Hematopoietic multipotent progenitor cell treated with erythropoietin and hydrocortisone succinate and interleukin-3 and kit ligand, for 17 days (in vitro differentiated cells): Measurements from ENCODE around the gene CENPVL1.
"Not testable (repeated sequence)": the region's sequence is repeated elsewhere in the genome, so short reads cannot be mapped to it uniquely, and the experiment has no call there.

Experiments
- DNase-seq: peaks from one replicate; pipeline ENCODE4 v3.0.0-alpha.2; 2015; ENCODE audit warnings: low spot score

The CENPVL1 gene

DNA sequence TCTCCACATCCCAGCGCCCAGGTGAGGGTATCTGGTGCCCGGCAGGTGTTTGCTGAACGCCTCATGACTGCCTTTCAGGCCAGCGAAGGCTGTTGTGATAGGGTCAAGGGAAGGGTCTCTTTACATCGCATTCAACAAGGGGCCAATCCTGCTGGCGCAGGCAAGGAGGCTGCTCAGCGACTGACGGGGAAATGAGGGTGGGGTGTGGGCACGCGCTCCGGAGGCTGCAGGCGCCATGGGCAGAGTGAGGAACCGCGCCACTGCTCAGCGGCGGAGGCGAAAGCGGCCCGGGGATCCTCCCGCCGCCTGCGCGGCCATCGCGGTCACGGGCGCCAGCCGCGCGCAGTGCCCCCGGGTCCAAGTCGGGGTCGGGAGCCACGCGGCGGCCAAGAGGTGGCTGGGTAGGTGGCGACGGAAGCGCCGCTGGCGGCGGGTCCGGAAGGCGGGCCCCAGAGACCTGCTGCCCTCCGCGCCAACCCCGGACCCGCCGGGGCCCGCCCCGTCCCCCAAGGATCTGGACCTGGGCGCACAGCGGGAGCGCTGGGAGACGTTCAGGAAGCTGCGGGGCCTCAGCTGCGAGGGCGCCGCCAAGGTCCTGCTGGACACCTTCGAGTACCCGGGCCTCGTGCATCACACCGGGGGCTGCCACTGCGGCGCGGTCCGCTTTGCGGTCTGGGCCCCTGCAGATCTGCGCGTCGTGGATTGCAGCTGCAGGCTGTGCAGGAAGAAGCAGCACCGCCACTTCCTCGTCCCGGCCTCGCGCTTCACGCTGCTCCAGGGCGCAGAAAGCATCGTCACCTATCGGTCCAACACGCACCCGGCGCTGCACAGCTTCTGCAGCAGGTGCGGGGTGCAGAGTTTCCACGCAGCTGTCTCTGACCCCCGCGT lies at the start of gene CENPVL1:
Gene CENPVL1 (plus strand): TSS at position 236 of the 888 bp plus-strand sequence. CDS start 0 bp downstream, at position 236.
- not testable (repeated sequence) for DNase-seq

DNA sequence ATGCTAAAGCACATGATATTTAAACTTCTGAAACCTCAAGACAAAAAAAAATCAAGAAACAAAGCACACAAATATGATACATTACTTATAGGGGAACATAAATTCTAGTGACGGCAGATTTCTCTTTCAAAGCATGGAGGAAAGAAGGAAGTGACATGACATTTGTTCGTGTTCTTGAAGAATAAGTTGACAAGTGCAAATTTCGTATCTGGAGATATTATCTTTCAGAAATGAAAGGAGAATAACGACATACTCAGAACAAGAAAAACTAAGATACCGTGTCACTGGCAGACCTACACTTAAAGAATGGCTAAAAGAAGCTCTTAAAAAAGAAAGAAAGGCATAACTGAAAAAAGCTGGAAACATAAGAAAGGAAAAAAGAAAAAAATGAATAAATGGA lies 44.3 kb upstream of the CENPVL1 start:
- DNase-seq = no peak

DNA sequence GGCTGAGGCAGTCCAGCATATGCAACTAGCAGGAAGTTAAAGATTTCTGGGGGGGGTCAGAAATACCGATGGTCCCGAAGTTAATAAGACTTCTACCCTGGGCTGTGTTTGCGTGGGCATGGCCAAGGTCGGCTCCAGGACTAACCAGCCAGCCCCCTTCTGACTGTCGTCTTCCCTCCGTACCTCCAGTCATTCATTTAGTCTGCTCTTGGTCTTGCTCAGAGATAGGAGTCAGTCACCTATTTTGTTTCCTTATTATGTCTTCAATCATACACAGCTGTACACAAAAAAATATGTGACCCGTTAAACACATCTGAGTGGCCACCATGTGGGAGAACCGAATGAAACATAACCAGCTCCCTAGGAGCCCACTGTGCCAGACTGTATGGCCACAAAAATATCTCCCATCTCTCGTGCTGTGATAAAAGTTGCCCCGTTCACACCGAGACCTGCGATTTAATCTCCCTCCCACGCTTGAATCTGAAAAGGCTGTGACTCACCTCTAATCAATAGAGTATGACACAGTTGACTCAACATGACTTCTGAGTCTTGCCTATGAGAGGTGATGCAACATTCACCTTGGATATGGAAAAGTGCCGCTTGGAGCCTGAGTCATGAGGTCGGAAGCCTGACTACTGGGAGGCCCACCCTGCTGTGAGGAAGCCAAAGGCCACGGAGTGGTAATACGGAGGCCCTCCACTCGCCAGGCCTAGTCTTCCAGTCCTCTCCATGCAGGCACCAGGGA lies 30.5 kb upstream of the CENPVL1 start:
- not testable (repeated sequence) for DNase-seq

DNA sequence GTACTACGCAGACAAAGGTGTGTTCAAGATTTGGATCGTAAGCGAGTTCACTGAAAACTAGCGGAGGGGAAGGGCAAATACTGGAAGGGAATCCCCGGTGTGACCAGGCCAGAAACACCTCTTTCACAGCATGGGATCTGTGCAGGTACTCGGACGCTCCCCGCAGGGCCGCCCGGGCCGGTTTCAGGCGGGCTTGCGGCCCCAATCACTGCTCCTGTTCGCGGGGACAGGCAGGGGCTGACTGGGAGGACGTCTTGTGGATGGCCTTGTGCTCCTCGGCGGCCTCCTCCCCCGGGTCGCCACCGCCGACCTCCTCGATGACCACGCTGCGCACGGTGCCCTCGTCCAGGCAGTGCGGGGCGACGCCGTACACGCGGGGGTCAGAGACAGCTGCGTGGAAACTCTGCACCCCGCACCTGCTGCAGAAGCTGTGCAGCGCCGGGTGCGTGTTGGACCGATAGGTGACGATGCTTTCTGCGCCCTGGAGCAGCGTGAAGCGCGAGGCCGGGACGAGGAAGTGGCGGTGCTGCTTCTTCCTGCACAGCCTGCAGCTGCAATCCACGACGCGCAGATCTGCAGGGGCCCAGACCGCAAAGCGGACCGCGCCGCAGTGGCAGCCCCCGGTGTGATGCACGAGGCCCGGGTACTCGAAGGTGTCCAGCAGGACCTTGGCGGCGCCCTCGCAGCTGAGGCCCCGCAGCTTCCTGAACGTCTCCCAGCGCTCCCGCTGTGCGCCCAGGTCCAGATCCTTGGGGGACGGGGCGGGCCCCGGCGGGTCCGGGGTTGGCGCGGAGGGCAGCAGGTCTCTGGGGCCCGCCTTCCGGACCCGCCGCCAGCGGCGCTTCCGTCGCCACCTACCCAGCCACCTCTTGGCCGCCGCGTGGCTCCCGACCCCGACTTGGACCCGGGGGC lies 28.2 kb upstream of the CENPVL1 start:
- not testable (repeated sequence) for DNase-seq

DNA sequence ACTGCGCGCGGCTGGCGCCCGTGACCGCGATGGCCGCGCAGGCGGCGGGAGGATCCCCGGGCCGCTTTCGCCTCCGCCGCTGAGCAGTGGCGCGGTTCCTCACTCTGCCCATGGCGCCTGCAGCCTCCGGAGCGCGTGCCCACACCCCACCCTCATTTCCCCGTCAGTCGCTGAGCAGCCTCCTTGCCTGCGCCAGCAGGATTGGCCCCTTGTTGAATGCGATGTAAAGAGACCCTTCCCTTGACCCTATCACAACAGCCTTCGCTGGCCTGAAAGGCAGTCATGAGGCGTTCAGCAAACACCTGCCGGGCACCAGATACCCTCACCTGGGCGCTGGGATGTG lies 27.6 kb upstream of the CENPVL1 start, which contains the start of gene CENPVL2:
Gene CENPVL2 (minus strand): TSS at position 112 of the 343 bp plus-strand sequence. CDS start 0 bp downstream, at position 112.
- not testable (repeated sequence) for DNase-seq

DNA sequence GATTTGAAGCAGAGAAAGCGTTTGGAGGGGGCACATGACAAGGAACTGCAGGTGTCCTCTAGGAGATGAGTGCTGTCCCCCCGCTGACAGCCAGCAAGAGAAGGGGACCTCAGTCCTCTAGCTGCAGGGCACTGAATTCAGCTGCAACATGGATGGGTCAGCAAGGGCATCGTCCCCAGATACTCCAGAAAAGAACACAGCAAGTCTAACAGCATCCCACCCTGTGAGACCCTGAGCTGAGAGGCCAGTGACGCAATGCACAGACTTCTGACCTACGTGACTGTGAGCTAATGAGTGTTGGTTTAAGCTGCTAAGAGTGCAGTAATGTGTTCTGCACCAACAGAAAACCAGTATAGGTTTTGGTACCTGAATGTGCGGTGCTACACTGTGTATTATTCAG lies 16.1 kb upstream of the CENPVL1 start:
- DNase-seq = no peak

DNA sequence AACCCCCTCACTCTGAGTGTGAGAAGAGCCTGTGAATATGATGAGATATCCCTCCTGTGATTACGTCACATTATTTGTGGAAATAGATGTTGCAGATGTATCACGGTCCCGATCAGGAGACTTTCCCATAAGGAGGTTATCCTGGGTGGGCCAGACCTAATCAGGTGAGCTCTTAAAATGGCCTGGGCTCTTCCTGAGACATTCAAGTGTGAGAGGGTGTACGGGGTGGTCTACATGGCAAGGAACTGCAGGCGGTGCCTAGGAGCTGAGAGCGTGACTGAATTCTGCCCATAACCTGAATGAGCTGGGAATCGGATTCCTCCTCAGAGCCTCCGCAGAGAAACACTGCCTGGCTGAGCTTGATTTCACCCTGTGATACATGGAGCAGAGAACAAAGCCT lies 12.9 kb upstream of the CENPVL1 start:
- DNase-seq = no peak

DNA sequence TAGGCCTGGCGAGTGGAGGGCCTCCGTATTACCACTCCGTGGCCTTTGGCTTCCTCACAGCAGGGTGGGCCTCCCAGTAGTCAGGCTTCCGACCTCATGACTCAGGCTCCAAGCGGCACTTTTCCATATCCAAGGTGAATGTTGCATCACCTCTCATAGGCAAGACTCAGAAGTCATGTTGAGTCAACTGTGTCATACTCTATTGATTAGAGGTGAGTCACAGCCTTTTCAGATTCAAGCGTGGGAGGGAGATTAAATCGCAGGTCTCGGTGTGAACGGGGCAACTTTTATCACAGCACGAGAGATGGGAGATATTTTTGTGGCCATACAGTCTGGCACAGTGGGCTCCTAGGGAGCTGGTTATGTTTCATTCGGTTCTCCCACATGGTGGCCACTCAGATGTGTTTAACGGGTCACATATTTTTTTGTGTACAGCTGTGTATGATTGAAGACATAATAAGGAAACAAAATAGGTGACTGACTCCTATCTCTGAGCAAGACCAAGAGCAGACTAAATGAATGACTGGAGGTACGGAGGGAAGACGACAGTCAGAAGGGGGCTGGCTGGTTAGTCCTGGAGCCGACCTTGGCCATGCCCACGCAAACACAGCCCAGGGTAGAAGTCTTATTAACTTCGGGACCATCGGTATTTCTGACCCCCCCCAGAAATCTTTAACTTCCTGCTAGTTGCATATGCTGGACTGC lies 2.8 kb downstream of the CENPVL1 start:
- DNase-seq = not testable (repeated sequence)

DNA sequence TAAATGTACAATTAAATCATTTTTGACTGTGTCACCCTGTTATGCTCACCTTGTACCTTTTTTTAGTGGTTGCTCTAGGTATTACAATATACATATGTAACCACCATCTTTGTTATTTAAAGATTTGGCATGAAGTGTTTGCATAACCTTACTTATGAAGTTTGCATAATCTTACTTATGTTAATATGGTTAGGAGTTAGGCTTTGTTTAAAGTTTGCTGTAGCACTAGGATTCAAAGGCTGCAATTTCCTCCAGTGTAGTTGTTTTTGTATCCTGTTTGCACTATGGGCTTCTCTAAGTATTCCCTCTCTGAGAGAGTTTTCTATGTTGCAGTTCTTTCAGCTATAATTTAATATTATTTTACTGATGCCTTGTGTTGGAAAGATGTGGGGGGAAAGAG lies 17.9 kb downstream of the CENPVL1 start:
- no peak for DNase-seq

DNA sequence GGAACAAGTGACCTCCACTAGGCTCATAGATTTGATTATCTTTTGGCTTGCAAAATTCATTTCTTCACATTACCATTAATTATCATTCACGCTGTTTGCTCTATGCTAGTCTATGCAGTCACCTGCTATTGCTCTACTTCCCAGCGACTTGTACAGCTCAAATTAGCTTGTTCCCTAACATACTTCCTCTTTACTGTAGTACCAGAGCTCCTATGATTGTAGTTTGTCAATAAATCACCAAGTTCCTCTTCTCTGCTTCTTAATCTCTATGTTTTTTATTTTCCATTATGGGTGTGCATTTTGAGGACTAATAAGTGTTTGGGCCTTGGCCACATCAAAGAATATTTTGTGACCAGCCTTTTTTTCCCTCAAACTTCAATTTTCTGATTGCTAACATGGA lies 26.8 kb downstream of the CENPVL1 start:
- DNase-seq = no peak

DNA sequence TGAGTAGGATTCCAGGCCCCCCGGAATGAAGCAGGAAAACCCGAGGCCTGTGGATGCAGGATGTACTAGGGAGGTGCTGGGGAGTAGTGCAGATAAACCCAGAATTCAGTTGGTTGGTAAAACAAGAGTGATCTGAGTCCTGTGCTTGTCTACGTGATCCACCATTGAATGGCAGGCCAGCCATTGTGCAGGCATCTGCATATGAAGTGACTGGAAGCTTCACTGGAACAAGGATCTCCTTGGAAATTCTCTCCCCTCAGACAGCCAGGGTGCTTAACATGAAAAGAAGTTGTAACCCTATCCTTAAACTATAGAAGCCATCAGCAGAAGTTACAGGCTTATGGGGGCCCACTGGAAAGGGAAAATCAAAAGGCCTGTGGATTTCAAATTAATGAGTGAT lies 32.3 kb downstream of the CENPVL1 start:
- no peak for DNase-seq

DNA sequence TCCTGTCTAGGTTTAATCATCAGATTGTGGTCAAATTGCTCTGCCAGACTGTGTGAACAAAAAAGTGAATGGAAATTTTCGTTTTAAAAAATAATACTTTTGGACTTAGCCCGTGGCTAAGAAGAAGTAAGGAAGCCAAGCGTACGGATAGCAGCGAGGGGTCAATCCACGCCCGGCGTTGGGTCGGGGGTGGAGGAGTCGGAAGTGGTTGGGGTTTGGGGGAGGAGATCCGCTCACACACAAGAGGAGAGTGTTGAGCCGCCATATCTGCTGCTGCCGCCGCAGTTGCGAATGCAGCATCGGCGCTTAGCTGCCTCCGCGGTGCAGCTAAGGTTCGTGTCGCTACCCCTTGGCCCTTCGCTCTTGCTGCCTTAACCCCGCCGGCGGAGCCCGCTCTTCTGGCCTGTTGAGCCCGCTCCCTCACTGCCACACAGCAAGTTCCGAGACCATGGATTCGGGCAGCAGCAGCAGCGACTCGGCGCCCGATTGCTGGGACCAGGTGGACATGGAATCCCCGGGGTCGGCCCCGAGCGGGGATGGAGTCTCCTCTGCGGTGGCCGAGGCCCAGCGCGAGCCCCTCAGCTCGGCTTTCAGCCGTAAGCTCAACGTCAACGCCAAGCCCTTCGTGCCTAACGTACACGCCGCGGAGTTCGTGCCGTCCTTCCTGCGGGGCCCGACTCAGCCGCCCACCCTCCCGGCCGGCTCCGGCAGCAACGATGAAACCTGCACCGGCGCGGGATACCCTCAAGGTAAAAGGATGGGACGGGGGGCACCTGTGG lies 33.1 kb downstream of the CENPVL1 start, which contains the start of gene GSPT2:
Gene GSPT2 (plus strand): TSS at position 264 of the 779 bp plus-strand sequence. CDS start 185 bp downstream, at position 449.
- DNase-seq = no peak

DNA sequence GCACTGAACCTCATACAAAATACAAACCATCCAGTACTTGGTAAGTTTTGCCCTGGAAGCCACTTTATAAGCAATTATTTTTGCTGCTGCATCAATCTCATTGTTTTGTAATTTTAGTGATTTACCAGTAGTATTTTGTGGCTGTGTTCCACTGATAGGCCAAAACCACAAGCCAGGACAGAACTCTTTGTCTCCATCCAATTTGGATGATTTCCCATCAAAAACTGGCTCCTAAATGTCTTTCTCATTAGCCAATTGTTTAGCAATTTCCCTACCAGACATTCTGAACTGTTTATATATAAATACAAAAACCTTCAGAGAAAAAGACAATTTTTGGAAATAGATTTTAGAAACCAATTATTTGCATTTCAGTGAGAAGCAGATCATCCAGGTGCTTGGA lies 37.4 kb downstream of the CENPVL1 start:
- DNase-seq = no peak

DNA sequence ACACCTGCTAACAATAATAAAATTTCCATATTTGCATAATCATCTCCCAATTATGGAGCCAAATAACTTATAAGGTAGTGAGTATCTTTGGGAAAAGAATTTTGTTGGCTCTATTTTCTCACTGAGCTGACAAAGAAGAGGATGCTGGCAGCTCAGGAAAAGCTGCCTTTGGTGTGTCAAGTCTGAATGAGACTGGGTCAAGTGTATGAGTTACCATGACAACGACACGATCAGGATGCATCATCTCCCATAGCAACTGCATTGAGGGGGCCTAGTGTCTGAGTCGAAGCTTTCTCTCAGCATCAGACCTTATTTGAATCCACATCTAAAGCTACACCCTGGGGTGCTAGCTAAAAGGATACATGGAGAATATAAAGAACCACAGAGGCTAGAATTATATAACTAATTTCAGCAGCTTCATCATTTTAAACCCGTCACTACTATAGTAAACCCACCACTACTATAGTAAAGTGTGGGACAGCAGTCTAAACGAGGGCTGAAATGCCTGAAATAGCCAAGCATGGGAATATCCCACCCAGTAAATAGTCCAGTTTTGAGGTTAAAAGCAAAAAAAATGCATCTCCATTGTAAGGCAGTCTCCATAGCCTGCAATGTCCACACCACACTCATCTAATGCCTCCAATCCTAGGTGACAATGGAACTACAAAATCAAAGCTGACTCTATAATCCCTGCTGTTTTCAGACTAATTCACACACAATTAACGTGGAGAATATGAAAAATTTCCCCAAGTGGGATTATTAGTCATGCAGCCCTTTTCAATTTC lies 48.9 kb downstream of the CENPVL1 start:
- DNase-seq = no peak

DNA sequence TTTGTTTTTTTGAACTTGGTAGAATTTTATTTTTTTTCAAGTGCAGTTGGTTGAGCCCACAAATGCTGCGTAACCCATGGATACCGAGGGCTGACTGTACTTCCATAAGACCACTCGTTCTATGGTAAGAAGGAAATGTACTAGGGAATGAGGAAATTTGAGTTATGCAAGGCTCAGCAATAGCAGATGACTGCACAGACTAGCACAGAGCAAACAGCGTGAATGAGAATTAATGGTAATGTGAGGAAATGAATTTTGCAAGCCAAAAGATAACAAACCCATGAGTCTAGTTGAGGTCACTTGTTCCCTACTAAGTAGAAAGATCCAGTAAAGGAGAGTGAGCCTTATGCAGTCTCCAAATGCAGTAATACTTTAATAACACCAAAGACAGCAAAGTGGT lies 50.3 kb downstream of the CENPVL1 start:
- no peak for DNase-seq
